PC-3 (cell line): ENCODE measurements around the gene FAM47E. TPM values are rescaled to one million over a fixed set of nuclear protein-coding genes. Genes with fewer than 3 reads are reported as not detected.

Experiments used
- ATAC-seq: fragments of 200-7000 bp; cut with Tn5 transposase; 2 replicates; pipeline ENCODE4 v1.9.1; 2020; ENCODE audit warnings: mild to moderate bottlenecking, moderate library complexity
- BruUV-seq: library from RNA; stranded (reverse); fragments of 400-500 nt; replicated peaks from 2 replicates; lab custom pipeline; 2021; lab: Mats Ljungman, UMichigan
- CTCF ChIA-PET: fragments of 300-600 bp; sonication (Branson Sonifier 250); formaldehyde crosslinking; loops from one replicate; lab custom pipeline; 2022; ENCODE audit warnings: antibody characterized with exemption; lab: Charles Lee
- POLR2A ChIA-PET: fragments of 300-600 bp; sonication (Branson Sonifier 250); formaldehyde crosslinking; loops from one replicate; lab custom pipeline; 2022; ENCODE audit warnings: antibody characterized with exemption; ENCODE audit not compliant: unreplicated experiment; lab: Charles Lee
- DNase-seq: peaks from one replicate; pipeline ENCODE4 v3.0.0-alpha.2; 2015
- H2AFZ ChIP-seq: fragments of 300-600 bp; sonication (generic); 2 replicates; pipeline ENCODE4 v1.6.0; 2016; ENCODE audit warnings: antibody characterized with exemption, low read length
- H3F3A ChIP-seq: fragments of 300-600 bp; sonication (generic); one replicate; pipeline ENCODE4 v1.6.0; 2017; ENCODE audit warnings: antibody characterized with exemption, low read length, control low read depth, mild to moderate bottlenecking; ENCODE audit not compliant: unreplicated experiment
- H3K27ac ChIP-seq: fragments of 300-600 bp; sonication (generic); 2 replicates; pipeline ENCODE4 v1.5.1; 2016; ENCODE audit warnings: mild to moderate bottlenecking, low read length
- H3K27me3 ChIP-seq: fragments of 300-600 bp; sonication (generic); 2 replicates; pipeline ENCODE4 v1.6.1; 2016; ENCODE audit warnings: low read length, mixed read lengths
- H3K36me3 ChIP-seq: fragments of 300-600 bp; sonication (generic); 2 replicates; pipeline ENCODE4 v1.6.1; 2016; ENCODE audit warnings: low read depth, mixed run types, low read length, mixed read lengths
- H3K4me1 ChIP-seq: fragments of 300-600 bp; sonication (generic); 2 replicates; pipeline ENCODE4 v1.5.1; 2016; ENCODE audit warnings: low read length; ENCODE audit not compliant: insufficient read depth
- H3K4me2 ChIP-seq: fragments of 300-600 bp; sonication (generic); 2 replicates; pipeline ENCODE4 v1.6.0; 2016; ENCODE audit warnings: low read length
- H3K4me3 ChIP-seq: fragments of 300-600 bp; sonication (generic); 2 replicates; pipeline ENCODE4 v1.5.1; 2016; ENCODE audit warnings: mild to moderate bottlenecking, low read length, mixed read lengths
- H3K79me2 ChIP-seq: fragments of 300-600 bp; sonication (generic); 2 replicates; pipeline ENCODE4 v1.6.1; 2017; ENCODE audit warnings: low read length, mixed read lengths
- H3K9ac ChIP-seq: fragments of 300-600 bp; sonication (generic); 2 replicates; pipeline ENCODE4 v1.6.0; 2016; ENCODE audit warnings: mild to moderate bottlenecking, low read length
- H3K9me2 ChIP-seq: fragments of 300-600 bp; sonication (generic); replicated peaks from 2 replicates; pipeline ENCODE4 v1.6.1; 2016; ENCODE audit warnings: mixed run types, low read length, mixed read lengths
- H3K9me3 ChIP-seq: fragments of 300-600 bp; sonication (generic); 2 replicates; pipeline ENCODE4 v1.6.1; 2016; ENCODE audit warnings: low read length, mixed read lengths
- H4K20me1 ChIP-seq: fragments of 300-600 bp; sonication (generic); 2 replicates; pipeline ENCODE4 v1.6.1; 2016; ENCODE audit warnings: low read length, mixed read lengths
- EZH2 ChIP-seq: fragments of 300-600 bp; sonication (generic); IDR thresholded peaks from one replicate; pipeline ENCODE4 v1.6.1; 2017; ENCODE audit warnings: antibody characterized with exemption, mild to moderate bottlenecking, low read length; ENCODE audit not compliant: unreplicated experiment
- EZH2phosphoT487 ChIP-seq: fragments of 300-600 bp; sonication (generic); IDR thresholded peaks from 2 replicates; pipeline ENCODE4 v1.6.1; 2018; ENCODE audit warnings: mild to moderate bottlenecking, antibody characterized with exemption, low read length, borderline replicate concordance
- intact Hi-C: fragments of 100-400 bp; cut with micrococcal nuclease; formaldehyde crosslinking; loops from 2 replicates; pipeline ENCODE4 v1.9.0; 2023
- total RNA-seq: library from RNA; depleted of rRNA; stranded (reverse); fragments of >200 nt; gene quantifications from 2 replicates; pipeline ENCODE4 v1.2.3, GENCODE V29; 2014; rRNA removed
- TF ChIP-seq, protein P1 (sequence below): fragments of 300-600 bp; sonication (generic); conservative IDR thresholded peaks from 2 replicates; pipeline ENCODE4 v1.5.1; 2017; ENCODE audit warnings: antibody characterized with exemption, low read depth, mild to moderate bottlenecking, low read length

The FAM47E gene
- total RNA-seq, 1 experiment from 2014 or later, result 0.91 TPM

DNA sequence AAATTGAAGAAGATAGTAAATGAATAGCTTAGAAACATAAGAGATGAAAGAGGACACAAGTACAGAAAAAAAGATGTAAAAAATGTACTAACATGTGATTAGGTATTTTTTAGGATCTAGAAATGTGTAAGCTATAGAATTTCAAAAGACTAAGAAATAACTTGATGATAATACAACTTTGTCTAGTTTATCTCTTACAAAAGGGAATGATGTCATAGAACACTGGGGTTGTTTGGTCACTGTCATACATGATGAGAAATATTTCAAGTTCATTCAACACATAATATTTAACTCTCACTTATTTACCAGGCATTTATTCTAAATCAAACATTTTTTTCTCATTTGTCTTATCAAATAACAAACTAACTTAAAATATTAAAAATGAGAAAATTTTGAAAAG, 73.6 kb downstream of the FAM47E start:
- no peaks in the 10 kb centered on the region for H3F3A ChIP-seq
- peaks cover 5% of the 10 kb centered on the region; the same call in 1 of the 2 replicates for H3K9me3 ChIP-seq
- BruUV-seq, result no TSS peak
- H3K9ac ChIP-seq, result no peak overlapping the region
- no peaks in the 10 kb centered on the region for H3K79me2 ChIP-seq
- no peak overlapping the region for H3K4me2 ChIP-seq
- intact Hi-C loops, result no loop called here
- no peaks in the 10 kb centered on the region for H3K9me2 ChIP-seq
- H3K4me1 ChIP-seq, result no peaks in the 10 kb centered on the region
- H3K36me3 ChIP-seq, result no peaks in the 10 kb centered on the region
- no peak for DNase-seq
- no peak overlapping the region for H3K27ac ChIP-seq
- TF ChIP-seq, protein P1, sequence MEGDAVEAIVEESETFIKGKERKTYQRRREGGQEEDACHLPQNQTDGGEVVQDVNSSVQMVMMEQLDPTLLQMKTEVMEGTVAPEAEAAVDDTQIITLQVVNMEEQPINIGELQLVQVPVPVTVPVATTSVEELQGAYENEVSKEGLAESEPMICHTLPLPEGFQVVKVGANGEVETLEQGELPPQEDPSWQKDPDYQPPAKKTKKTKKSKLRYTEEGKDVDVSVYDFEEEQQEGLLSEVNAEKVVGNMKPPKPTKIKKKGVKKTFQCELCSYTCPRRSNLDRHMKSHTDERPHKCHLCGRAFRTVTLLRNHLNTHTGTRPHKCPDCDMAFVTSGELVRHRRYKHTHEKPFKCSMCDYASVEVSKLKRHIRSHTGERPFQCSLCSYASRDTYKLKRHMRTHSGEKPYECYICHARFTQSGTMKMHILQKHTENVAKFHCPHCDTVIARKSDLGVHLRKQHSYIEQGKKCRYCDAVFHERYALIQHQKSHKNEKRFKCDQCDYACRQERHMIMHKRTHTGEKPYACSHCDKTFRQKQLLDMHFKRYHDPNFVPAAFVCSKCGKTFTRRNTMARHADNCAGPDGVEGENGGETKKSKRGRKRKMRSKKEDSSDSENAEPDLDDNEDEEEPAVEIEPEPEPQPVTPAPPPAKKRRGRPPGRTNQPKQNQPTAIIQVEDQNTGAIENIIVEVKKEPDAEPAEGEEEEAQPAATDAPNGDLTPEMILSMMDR, result no peak
- TF ChIP-seq EZH2phosphoT487, result no peak
- TF ChIP-seq EZH2, result no peak
- POLR2A ChIA-PET, result no interaction called here
- no peaks in the 10 kb centered on the region for H4K20me1 ChIP-seq
- CTCF ChIA-PET, result no interaction called here
- H3K27me3 ChIP-seq, result no peaks in the 10 kb centered on the region
- no peak for ATAC-seq
- H3K4me3 ChIP-seq, result no peak overlapping the region
- H2AFZ ChIP-seq, result no peak overlapping the region

DNA sequence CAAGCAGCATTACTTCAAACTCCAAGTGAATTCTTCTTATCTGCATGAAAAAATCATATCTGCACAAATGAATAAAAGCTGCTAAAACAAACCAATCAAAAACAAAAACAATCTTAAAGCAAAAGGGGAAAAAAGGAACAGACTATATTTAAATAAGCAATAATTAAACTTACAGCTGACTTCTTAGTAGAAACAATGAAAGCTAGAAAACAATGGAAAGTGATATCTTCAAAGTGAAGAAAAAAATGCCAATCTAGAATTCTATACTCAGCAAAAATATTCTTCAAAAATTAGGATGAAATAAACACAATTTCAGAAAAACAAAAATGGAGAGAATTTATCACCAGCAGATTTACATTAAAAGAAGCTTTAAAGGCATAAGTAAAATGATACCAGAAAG, 75.0 kb downstream of the FAM47E start:
- Histone ChIP-seq H3K9me2 (no peaks in the 10 kb centered on the region), H3F3A (no peaks in the 10 kb centered on the region), H3K79me2 (no peaks in the 10 kb centered on the region), H3K9me3 (peaks cover 5% of the 10 kb centered on the region; the same call in 1 of the 2 replicates), H4K20me1 (no peaks in the 10 kb centered on the region), H3K27me3 (no peaks in the 10 kb centered on the region), H3K4me3 (no peak overlapping the region), H2AFZ (no peak overlapping the region), H3K4me2 (no peak overlapping the region), H3K27ac (no peak overlapping the region), H3K9ac (no peak overlapping the region), H3K36me3 (no peaks in the 10 kb centered on the region), H3K4me1 (no peaks in the 10 kb centered on the region)
- ATAC-seq, result no peak
- no peak for DNase-seq
- BruUV-seq, result no TSS peak
- intact Hi-C loops, result no loop called here
- ChIA-PET CTCF (no interaction called here), POLR2A (no interaction called here)
- TF ChIP-seq EZH2 (no peak), EZH2phosphoT487 (no peak)
- TF ChIP-seq, protein P1, result no peak

Other genes with a start within 250 kb of the FAM47E start
- gene CXCL9, start 244.2 kb upstream of the FAM47E start, total RNA-seq, result not detected in 2 replicates
- 0.81 TPM in 1 of 2 replicates, not detected in the other for gene CXCL10, start 228.2 kb upstream of the FAM47E start, total RNA-seq
- 0.46 TPM in 1 of 2 replicates, not detected in the other for gene CXCL11, start 215.7 kb upstream of the FAM47E start, total RNA-seq
- gene ART3, start 177.0 kb upstream of the FAM47E start, total RNA-seq, result not detected in 2 replicates
- gene NUP54, start 103.3 kb upstream of the FAM47E start, total RNA-seq, result 26.7 and 29.2 TPM in 2 replicates
- gene SCARB2, start 37.9 kb upstream of the FAM47E start, total RNA-seq, result 40.6 and 56.3 TPM in 2 replicates
- gene STBD1, start 55.0 kb downstream of the FAM47E start, total RNA-seq, result 7.3 and 10.9 TPM in 2 replicates
- gene CCDC158, start 169.4 kb downstream of the FAM47E start, total RNA-seq, result not detected in 2 replicates
- gene SHROOM3, start 183.5 kb downstream of the FAM47E start, total RNA-seq, result 27.8 and 28.7 TPM in 2 replicates